Activated CD8-positive, alpha-beta memory T cell treated with anti-CD3 and anti-CD28 coated beads for 48 hours (primary cell): ENCODE measurements around the gene RAD52.
"Not testable (repeated sequence)": the region's sequence is repeated elsewhere in the genome, so short reads cannot be mapped to it uniquely, and the experiment has no call there.

ENCODE experiments used
- DNase-seq, 3 experiments: peaks; one replicate each; pipeline ENCODE4 v3.0.0-alpha.2; 2020; ENCODE audit warnings: low read depth in 2 of 3, low spot score in 2 of 3

Gene RAD52

DNA sequence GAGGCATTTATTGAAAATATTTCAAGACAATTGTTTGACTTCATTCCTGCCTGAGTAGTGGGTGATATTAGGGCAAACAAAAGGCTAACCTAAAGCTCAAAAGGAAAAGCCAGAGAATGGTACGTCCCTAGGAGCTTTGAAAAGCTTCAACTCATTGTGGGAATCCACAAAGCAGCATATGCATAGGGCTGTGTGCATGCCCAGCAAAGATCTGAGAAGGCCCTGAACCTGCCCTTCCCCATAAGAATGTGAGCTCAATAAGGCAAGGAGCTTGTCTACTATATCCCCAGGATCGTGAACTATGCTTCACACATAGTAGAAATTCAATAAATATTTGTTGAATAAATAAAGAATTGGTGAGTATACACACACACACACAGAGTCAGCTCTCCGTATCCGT, 19.1 kb upstream of the RAD52 start:
- DNase-seq, result no peak

DNA sequence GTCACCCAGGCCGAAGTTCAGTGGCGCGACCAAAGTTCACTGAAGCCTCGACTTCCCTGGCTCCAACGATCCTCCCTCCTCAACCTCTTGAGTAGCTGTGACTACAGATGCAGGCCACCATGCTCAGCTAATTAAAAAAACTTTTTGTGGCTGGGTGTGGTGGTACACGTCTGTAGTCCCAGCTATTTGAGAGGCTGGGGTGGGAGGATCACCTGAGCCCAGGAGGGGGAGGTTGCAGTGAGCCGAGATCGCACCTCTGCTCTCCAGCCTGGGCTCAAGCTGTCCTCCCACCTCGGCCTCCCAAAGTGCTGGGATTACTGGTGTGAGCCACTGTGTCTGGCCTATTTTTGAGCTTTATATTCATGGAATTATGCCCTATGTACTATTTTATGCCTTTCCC, 18.1 kb upstream of the RAD52 start:
- no peak for DNase-seq

DNA sequence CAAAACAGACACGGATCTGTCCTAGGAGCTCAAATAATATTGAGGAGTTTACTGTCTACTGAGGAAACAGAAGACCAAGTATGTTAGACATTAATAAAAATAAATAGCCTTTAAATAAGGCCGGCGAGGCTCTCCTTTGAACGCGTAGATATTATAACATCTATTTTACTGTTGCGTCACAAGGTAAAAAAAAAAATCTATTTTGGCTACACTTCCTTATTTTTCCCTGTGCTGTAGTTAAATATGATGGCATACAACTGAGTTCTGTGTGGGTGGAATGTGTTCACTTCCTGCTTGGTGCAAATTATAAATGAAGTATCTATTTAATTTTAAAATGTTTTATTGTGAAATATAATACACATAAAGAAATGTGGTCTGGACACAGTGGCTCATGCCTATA, 17.2 kb upstream of the RAD52 start:
- no peak for DNase-seq

DNA sequence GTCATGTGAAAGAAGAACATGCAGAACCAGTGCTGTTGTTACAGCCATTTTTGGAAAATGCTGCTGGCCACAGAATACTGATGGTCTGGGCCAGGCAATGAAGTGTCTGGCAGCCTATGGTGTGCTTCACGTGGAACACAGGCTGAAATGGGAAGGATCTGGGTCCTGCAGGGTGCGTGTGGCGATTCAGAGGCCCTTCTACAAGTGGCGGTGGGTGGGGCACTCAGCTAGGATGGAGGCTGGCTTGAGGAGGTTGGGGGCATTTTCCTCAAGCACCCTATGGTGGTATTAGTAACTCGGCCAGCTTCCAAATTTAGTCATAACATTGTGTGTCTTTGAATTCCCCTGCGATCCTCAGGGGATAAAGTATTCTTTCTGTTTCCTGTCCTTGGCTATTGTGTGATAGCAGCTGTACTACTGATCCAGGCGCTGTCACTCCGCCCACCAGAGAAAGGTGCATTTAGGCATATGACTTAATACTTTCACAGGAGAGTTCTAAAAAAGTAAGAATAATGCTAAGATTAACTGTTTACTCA, 9.2 kb upstream of the RAD52 start:
- DNase-seq, result no peak

DNA sequence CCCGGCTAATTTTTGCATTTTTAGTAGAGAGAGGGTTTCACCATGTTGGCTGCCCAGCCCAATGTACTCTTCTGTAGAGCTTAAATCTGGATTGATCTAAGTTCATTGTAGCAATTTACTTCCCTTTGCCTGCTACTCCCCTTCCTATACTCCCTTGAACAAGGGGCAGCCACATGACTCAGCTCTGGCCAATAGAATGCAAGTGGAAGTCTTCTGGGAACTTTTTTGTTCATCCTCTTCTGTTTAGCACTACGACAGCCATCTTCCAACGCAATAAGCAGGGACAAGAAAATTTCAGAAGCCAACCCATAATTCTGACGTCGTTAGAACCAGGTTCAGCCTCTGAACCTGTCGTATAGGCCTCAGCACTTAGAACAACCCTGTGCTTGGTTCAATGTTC, 6.4 kb upstream of the RAD52 start:
- DNase-seq, result no peak

DNA sequence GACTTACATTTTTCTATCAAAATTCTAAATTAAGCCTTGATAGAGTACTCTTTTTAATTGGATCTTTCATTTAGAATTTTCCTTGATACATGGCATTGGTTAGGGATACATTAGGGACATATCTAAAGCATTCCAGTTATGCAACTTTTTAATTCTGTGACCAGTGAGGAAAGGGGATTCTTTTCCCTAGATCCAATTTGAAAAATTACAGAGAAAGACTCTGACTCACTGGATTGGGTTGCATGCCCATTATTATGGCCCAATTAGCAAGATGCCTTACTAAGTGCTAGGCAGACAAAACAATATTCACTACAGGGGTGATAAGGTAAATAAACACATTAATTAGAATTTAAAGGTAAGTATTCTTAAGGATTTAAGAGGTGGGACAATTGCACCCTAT, 5.2 kb upstream of the RAD52 start:
- no peak for DNase-seq

DNA sequence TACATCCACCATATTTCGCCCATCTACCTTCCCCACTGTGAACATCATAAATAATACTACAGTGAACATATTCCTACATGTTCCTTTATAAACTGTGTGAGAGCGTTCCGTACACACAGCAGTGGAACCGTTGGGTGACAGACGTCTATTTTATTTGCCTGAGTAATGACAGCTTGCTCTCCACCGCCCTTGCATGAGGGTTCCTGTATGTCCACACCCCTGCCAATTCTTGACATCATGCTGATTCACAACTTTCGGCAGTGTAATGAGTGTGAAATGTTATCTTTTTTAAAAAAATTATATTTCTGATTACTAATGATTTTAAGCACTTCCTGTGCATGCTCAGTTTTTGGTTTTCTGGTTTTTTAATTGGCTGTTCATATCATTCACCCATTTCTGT, 4.3 kb upstream of the RAD52 start:
- no peak for DNase-seq

DNA sequence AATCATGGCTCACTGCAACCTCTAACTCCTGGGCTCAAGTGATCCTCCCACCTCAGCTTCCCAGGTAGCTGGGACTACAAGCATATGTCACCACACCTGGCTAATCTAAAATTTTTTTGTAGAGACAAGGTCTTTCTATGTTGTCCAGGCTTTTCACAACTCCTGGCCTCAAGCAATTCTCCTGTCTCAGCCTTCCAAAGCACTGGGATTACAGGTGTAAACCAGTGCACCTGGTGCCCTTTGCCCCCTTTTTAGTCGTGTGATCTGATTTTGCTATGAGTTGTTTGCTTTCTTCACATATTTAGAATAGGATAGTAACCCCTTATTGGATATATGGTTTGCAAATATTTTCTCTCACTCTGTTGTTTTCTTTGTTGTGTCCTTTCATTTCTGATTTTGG, 1.7 kb upstream of the RAD52 start:
- DNase-seq, result no peak

DNA sequence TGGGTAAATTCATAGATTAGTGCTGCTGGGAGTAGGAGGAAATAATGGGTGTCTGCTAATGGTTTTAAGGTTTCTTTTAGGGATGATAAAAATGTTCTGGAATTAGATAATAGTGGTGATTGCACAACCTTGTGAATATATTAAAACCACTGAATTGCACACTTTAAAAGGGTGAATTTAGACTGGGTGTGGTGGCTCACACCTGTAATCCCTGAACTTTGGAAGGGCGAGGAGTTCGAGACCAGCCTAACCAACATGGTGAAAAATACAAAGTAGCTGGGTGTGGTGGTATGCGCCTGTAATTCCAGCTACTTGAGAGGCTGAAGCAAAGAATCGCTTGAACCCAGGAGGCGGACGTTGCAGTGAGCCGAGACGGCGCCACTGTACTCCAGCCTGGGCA, 1.3 kb downstream of the RAD52 start:
- DNase-seq, result no peak

DNA sequence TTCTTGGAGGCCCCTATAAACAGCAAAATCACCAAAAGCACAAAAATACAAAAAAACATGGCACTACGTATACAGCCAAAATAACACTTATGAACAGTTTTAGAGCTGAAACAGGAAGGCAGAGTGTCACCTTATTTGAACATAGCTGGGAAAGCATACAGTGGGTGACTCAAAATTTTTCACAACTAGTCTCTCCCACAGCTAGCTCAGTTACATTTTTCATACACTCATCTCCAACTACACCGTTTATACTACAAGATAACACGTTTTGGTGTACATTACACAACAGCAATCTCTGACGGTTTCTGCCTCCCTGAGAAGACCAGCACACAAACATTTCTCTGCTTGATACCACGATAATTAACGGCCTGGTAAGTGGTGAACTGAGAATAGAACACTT, 2.9 kb downstream of the RAD52 start:
- DNase-seq, result no peak

DNA sequence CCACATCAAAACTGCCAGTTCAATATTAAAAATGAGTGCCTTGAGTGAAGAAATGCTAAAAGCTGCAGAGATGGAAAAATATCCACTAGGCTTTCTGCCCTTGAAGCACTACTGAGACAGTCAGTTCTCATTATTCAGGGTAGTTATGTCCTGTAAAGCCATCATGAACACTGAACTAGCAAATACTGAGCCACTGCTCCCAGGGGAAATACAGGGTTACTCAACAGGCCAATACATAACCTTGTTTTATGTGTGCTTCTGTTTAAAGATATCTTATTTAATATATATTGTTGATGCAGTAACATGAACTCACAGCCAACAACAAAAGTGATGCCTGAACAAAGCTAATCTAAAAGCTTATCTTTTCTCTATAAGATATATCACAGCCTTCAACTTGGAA, 3.3 kb downstream of the RAD52 start:
- DNase-seq, result no peak

DNA sequence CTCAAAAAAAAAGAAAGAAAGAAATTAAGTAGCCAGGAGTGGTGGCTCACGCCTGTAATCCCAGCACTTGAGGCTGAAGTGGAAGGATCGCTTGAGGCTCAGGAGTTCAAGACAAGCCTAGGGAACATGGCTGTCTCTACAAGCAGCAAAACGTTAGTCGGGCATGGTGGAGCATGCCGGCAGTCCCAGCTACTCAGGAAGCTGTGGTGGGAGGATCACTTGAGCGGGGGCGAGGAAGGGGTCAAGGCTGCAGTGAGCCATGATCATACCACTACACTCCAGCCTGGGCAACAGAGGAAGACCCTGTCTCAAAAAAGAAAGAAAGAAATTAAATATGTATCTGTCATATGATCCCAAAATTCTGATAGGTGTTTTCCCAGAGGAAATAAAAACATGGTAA, 5.3 kb downstream of the RAD52 start:
- DNase-seq, result no peak

DNA sequence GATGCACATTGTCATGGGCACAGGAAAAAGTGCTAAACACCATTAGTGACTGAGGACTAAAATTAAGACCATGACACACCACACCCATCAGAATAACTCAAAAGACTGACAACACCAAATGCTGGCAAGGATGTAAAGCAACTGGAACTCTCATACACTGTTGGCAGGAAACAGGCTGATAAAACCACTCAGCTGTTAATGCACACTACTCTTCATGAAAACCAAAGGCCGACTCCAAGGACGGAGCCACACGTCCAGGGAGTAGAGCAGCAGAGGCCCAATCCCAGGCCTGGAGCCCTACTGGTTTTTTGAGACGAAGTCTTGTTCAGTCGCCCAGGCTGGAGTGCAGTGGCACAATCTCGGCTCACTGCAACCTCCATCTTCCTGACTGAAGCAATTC, 6.4 kb downstream of the RAD52 start:
- no peak for DNase-seq

DNA sequence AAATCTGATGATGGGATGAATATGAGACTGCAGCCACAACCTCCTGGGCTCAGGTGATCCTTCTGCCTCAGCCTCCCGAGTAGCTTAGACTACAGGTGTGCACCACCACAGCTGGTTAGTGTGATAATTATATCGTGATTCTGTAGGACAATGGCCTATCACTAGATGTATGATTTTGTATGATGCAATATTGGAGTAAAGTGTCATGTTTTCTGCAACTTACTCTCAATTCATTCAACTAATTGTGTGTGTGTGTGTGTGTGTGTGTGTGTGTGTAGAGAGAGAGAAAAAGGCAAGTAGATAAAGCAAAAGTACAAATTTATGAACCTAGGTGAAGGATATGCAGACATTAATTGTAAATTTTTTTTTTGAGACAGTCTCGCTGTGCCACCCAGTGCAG, 10.7 kb downstream of the RAD52 start:
- no peak for DNase-seq

DNA sequence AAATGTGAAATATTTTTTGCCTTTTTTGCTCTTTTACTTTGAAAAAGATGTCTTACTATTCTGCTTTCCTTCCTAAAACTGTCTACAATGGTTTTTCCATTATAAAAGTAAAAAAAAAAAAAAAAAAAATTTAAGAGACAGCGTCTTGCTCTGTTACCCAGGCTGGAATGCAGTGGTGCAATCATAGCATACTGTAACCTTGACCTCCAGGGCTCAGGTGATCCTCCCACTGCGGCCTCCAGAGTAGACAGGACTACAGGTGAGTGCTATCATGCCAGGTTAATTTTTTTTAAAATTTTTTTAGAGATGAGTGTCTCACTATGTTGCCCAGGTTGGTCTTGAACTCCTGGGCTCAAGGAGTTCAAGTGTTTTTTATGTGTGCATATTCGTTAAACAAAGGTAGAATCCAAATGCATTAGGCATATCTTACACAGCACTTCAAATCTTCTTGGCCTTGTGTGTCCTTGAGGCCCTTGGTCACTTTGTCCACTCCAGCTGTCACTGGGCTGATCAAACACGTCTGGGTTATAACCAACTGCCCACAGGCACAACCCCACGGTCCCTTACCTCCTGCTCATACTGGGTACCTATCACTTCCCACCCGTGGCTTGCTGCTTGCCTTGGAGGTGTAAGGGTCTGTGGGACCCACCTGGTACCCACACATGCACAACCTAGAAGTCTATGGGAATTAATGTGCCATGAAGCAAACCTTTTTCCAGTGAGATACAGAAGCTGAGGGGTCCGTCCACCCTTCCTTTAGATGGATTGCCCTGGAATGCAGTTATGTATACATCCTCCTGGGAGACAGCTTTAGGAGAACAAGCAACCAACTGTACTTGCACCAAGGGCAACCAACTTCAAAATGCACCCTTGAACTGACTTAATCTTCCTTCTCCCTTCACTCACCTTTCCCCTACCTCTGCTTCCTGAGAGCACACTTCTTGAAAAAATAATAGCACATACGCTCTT, 12.8 kb downstream of the RAD52 start:
- DNase-seq, result no peak

DNA sequence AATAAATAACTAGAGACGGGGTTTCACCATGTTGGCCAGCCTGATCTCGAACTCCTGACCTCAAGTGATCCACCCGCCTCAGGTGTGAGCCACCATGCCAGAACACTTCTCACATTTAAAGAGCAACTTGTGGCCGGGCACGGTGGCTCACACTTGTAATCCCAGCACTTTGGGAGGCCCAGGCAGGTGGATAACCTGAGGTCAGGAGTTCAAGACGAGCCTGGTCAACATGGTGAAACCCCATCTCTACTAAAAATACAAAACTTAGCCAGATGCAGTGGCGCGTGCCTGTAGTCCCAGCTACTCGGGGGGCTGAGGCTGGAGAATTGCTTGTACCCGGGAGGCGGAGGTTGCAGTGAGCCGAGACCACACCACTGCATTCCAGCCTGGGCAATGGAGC, 13.6 kb downstream of the RAD52 start:
- not testable (repeated sequence) for DNase-seq

DNA sequence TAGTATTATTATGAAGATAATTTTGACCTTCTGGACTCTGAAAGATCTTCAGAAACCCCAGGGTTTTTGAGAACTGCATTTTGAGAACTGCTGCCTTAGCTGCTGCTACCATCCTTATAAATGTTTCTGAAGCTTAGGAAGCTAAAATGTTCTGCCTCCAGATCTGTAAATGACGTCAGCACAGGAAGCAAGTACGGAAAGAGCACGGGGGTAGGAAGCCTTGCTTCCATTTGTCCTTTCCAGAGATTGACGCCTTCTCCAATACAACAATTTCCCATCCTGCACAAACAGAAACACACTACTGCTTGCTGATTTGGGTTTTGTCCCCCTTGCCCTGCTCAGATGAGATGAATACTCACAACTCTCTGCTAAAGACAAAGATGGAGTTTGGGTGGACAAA, 17.9 kb downstream of the RAD52 start:
- no peak for DNase-seq

DNA sequence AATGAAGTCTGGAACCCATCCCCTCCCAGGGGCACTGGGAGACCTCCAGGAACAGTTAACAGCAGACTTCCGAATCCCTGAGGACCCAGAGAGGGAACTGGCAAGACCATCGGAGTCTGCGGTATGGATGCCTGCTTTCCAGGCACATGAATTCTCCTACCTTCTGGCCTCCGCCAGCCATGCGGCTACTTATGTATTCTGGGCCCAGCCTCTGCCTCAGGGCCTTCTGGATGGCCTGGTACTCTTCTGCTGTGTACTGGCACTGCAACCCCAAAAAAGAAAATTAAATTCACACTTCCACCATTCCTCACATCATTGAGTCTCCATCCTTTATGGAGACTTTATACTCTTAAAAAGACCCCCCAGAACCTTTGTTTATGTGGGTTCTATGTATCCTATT, 18.4 kb downstream of the RAD52 start:
- DNase-seq, result no peak

DNA sequence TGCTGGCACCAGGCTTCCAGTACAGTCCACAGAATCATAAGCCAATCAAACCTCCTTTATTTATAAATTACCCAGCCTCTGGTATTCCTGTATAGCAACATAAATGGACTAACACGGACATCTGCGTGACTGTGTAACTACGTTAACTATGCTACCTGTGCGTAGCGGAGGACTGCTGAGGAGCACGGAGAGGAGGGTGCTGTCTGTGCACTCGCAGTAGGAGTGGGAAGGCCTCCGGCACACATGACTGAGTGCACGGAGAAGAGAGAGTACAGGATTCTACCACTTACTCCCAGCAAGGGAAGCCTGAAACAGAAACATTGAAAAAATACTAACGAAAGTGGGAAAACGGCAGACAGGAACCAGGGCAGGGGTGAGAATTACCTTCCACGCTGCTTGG, 22.9 kb downstream of the RAD52 start:
- no peak for DNase-seq

DNA sequence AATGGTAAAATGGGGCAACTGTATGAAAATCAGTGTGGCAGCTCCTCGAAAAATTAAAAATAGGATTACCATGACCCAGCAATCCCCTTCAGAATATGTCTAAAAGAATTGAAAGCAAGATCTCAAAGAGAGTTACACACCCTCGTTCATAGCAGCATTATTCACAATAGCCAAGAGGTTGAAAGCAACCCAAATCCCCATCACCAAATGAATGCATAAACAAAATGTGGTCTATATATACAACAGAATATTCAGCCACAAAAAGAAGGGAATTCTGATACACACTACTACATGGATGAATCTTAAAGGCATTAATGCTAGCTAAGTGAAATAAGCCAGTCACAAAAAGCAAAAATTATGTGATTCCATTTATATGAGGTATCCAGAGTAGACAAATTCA, 27.2 kb downstream of the RAD52 start:
- no peak for DNase-seq

DNA sequence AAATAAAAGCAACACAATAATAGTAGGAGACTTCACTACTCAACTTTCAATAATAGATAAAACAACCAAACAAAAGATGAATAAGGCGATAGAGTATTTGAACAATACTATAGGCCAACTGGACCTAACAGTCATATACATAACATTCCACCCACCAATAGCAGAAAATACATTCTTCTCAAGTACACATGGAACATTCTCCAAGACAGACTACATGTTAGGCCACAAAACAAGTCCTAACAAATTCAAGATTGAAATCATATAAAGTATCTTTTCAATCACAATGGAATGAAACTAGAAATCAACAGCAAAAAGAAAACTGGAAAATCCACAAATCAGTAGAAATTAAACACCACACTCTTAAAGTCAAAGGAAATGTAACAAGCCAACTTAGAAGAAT, 28.8 kb downstream of the RAD52 start:
- no peak for DNase-seq

DNA sequence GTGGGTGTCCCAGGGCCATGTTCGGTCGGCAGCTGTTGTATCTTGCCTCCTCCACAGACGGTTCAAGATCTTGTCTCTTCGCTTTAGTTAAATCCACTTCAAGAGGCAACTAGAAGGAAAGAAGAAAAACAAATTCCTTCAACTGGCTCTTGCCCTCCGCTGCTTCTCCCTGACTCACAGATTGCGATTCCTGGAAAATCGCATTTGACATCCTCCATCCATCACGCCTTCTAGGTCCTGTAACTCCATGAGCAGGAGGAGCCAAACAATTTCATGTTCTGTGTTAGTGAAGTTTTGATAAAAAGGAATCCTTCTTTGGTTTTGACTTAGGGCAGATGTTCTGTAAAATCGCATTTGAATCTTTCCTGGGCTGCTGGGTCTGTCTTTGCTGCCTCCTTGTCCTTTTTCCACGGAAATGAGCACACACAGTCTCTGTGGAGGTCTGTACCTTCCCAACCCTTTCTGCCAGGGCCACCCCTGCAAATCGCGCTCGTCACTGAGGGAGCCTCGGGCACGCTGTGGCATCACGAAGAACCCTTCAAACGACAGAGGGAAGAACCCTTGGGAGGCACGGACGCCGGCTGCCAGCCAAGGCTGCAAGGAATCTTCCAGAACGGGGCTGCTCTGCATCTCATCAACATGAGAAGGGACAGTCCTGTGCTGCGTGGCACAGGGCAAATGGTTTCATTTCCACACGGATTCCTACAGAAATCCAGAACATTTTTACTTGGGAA, 32.6 kb downstream of the RAD52 start:
- DNase-seq, result no peak
